ENCODE data around the gene B4GALNT2.
A peak's percentile ranks its signal among the peaks of the same experiment; 100 is the strongest.

B4GALNT2 gene

DNA sequence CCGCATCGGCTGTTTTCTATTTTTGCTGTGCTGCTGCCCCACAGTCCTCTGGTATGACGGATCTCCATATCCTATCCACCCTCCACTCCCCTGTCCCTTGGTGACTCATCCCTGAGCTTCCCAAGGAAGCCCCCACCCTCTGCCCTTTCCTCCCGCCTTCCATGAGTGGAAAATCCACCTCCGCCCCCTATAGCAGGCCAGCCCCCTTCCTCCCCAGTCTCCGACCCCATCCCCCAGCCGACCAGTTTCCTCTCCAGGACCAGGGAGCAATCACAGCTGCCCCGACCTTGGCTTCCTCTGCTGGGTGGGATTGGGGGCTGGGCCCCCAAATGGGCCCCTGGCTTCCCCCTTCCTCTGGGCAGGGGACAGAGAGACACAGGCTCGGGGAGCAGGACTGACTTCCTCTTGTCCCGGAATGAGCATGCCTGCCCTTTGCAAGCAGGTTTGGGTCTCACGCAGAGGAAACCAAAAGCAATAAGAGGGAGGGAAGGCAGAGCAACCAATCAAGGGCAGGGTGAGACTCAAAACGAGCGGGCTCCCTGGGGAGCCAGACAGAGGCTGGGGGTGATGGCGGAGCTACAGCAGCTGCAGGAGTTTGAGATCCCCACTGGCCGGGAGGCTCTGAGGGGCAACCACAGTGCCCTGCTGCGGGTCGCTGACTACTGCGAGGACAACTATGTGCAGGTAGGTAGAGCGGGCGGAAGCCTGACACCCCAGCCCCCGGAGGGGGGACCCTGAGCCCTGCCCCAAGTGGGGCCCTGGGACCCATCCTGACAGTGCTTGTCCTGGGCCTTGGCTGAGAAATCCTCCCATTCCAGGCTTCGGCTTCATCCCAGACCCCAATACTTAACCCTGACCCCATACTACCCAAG lies 77.8 kb downstream of the B4GALNT2 start, which contains the start of the genes ABI3 and GNGT2:
TSS of gene ABI3 (plus strand) at position 550 of the 872 bp plus-strand sequence. CDS start at position 568, 18 bp downstream.
TSS of gene GNGT2 (minus strand) at position 417 of the 872 bp plus-strand sequence. CDS start 3,152 bp downstream, outside the sequence.
- no peak for DNase-seq (ENCODE audit: low read depth in 2 of 2)

GRCh38 chr17:49213399-49213798 lies 80.8 kb downstream of the B4GALNT2 start:
- DNase-seq (ENCODE audit: low read depth in 2 of 2), result no peak

DNA sequence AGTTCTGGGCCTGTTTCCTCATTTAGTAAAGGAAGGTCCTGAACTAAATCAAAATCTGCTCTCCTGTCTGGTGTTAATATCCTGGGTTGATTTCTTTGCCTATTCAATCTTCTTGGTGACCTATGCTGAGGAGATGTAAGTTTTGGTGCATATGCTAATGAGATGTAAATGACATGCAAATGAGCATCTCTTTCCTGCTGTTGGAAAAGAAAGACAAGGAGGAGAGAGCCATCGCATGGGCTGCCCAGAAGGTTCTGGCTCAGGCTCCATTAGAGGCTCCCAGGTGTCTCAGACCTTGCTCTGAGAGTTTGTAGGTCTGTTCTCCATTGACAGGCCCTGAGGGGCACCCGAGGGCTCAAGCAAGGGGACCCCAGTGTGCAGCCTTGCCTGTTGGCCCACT lies 81.3 kb downstream of the B4GALNT2 start:
- DNase-seq (ENCODE audit: low read depth in 2 of 2), result no peak

DNA sequence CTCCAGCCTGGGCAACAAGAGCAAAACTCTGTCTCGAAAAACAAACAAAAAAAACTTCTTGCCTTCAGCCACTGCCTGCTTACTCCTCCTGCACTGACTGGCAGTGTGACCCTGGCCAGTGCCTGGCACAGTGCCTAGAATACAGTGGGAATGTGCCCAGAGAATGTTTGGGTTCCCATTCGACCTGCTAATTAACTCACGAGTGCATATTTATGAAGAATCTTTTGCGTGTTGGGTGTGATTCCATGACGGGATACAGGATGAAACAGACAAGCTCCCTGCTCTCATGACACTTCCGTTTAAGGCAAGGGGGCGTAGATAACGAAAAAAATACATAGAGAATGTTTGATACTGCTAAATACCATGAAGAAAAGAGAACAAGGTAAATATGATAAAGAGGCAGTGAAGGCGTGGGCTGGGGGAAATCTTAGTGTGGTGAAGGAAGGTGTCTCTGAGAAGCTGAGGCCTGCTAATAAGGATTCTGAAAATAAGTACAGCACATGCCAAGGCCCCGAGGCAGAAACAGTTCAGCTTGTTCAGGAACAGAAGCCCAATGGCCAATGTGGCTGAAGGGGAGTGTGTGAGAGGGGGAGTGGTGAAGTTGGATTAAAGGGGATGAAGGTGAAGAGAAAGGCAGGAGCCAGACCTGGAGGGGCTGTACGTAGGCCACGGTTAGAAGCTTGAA lies 82.2 kb downstream of the B4GALNT2 start:
- DNase-seq (ENCODE audit: low read depth in 2 of 2), result no peak

DNA sequence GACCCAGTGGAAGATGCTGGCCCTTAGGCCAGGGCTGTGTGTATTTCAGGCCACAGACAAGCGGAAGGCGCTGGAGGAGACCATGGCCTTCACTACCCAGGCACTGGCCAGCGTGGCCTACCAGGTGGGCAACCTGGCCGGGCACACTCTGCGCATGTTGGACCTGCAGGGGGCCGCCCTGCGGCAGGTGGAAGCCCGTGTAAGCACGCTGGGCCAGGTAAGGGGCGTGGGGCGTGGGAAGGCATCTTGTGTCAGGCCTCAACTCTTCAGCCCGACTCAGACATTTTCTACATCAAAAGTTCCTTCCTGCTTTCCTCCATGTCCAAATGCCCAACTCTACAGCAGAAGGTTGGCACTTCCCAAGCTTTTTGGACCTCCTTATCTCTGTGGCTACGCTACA lies 83.9 kb downstream of the B4GALNT2 start:
- DNase-seq (ENCODE audit: low read depth in 2 of 2), result no peak

- no peak for DNase-seq (ENCODE audit: low read depth in 2 of 2)
Measured at GRCh38 chr17:49216953-49217650, 84.5 kb downstream of the B4GALNT2 start.

- DNase-seq (ENCODE audit: low read depth in 2 of 2), result peak; percentile 41 to 46
Measured at GRCh38 chr17:49217651-49218413, 85.3 kb downstream of the B4GALNT2 start.

GRCh38 chr17:49218941-49219913 lies 86.7 kb downstream of the B4GALNT2 start:
- peak in 1 of 2 donors; percentile 26 for DNase-seq (ENCODE audit: low read depth in 2 of 2)

- DNase-seq (ENCODE audit: low read depth in 2 of 2), result no peak
Measured at GRCh38 chr17:49219987-49220386, 87.4 kb downstream of the B4GALNT2 start.

DNA sequence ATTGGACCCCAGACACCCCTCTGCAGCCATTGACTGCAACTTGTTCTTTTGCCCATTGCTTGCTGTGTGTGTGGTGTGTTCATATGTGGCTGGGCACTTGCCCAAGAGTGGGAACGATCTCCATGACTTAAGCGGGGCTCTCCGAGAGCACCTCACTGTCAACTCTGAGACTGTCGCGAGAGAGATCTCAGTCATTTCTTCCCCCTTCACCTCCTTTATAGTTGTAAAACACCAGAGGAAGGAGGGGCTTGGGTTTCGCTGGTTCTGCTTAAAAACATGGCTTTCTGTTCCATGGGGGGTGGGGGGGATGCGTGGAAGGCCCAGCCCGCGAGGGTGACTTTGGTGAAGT lies 90.6 kb downstream of the B4GALNT2 start:
- no peak for DNase-seq (ENCODE audit: low read depth in 2 of 2)

DNA sequence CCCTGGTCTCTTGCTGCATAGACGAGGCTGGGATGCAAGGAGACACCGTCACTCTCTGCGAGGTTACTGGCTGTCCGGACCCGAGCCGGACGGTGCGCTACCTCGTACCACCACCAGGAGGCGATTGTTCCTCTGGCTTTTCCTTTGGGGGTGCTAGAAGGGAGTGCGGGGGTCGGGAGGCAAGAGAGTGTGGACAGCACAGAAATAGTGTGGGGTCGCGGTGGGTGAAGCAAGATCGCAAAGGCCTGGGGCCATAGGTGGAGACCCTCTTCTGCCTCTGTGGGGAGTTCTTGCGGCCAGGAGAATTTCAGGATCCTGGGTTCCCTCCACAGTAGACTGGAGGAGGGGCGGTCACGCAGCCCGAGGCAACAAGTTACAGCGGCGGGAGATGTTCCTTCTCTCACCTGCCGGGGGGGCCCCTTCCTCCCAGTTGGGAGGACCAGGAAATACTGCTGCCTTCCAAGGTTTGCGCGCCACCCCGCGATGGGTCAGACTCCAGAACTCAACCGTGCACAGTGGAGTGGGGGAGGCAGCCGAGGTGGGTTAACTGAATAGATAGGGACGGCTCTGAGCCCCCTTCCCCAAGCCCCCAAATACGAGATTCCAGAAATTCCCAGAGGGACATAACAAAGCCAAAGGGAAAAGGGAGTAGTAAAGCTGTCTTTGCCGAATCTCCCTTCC lies 91.1 kb downstream of the B4GALNT2 start:
- peak; percentile 49 to 50 for DNase-seq (ENCODE audit: low read depth in 2 of 2)

GRCh38 chr17:49224198-49224996 lies 91.8 kb downstream of the B4GALNT2 start:
- DNase-seq (ENCODE audit: low read depth in 2 of 2), result no peak

DNA sequence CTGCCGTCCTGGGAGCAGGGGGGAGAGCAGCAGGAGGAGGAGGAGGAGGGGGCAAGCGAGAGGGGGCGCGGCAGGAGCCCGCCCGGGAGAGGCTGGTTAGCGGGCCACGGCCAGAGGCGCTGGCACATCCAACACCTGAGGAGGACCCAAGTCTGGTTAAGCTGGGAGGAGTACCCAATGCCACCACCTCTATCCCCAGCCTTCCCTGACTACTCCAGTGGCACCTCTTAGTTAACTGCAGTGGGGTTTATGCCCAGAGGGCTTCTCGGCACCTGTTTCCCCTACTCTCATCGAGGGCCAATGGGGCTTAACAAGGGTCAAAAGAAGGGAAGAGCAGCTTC lies 92.4 kb downstream of the B4GALNT2 start:
- DNase-seq (ENCODE audit: low read depth in 2 of 2), result no peak

GRCh38 chr17:49225554-49226236 lies 93.1 kb downstream of the B4GALNT2 start:
- no peak for DNase-seq (ENCODE audit: low read depth in 2 of 2)
